Mucosa of stomach (tissue), 1 donor: ENCODE results near the gene GNPTAB.
"Not testable (repeated sequence)": the region's sequence is repeated elsewhere in the genome, so short reads cannot be mapped to it uniquely, and the experiment has no call there.

Experiments
- H3K27me3 ChIP-seq: one replicate; pipeline ENCODE4 v1.7.0; 2013; ENCODE audit warnings: mild to moderate bottlenecking, low read length; ENCODE audit not compliant: control insufficient read depth, insufficient read depth
- H3K36me3 ChIP-seq: one replicate; pipeline ENCODE4 v1.7.0; 2013; ENCODE audit warnings: low read length; ENCODE audit not compliant: control insufficient read depth, insufficient read depth
- H3K4me1 ChIP-seq: one replicate; pipeline ENCODE4 v1.7.0; 2013; ENCODE audit warnings: mild to moderate bottlenecking, low read length; ENCODE audit not compliant: control insufficient read depth, insufficient read depth
- H3K4me3 ChIP-seq: one replicate; pipeline ENCODE4 v1.7.0; 2013; ENCODE audit warnings: low read length
- H3K9ac ChIP-seq: one replicate; pipeline ENCODE4 v1.7.0; 2013; ENCODE audit warnings: mild to moderate bottlenecking, low read length, moderate library complexity
- H3K9me3 ChIP-seq: one replicate; pipeline ENCODE4 v1.7.0; 2013; ENCODE audit warnings: mild to moderate bottlenecking, low read length, moderate library complexity; ENCODE audit not compliant: control insufficient read depth
- donor health status: Pancreatic carcinoma.

The GNPTAB gene

GRCh38 chr12:101738920-101739665 lies 91.7 kb downstream of the GNPTAB start, which contains the start of gene SYCP3:
Gene SYCP3, minus strand, starts transcription at chr12:101739462. Its CDS starts 1,527 bp downstream, at chr12:101737935.
- H3K9ac ChIP-seq: no peak within 1 kb of the TSS
- H3K36me3 ChIP-seq: peaks cover 2% of the 10 kb centered on the region
- no peak within 1 kb of the TSS for H3K4me3 ChIP-seq

GRCh38 chr12:101737476-101737875 lies 93.3 kb downstream of the GNPTAB start:
- Histone ChIP-seq H3K9me3 (no peaks in the 10 kb centered on the region), H3K9ac (no peak overlapping the region), H3K4me3 (no peak overlapping the region), H3K27me3 (no peaks in the 10 kb centered on the region), H3K4me1 (no peaks in the 10 kb centered on the region), H3K36me3 (no peaks in the 10 kb centered on the region)

More at GRCh38 chr12:101738920-101739665, 91.7 kb downstream of the GNPTAB start, which contains the start of gene SYCP3:
- no peaks in the 10 kb centered on the region for H3K9me3 ChIP-seq
- H3K4me1 ChIP-seq: no peaks in the 10 kb centered on the region
- no peaks in the 10 kb centered on the region for H3K27me3 ChIP-seq

- H3K9ac ChIP-seq, H3K36me3 ChIP-seq, H3K9me3 ChIP-seq: not testable (repeated sequence)
Measured at GRCh38 chr12:101734482-101734881, 96.3 kb downstream of the GNPTAB start.

GRCh38 chr12:101733166-101733565 lies 97.6 kb downstream of the GNPTAB start:
- Histone ChIP-seq H3K27me3 (no peaks in the 10 kb centered on the region), H3K36me3 (no peaks in the 10 kb centered on the region), H3K4me3 (no peak overlapping the region), H3K4me1 (no peaks in the 10 kb centered on the region), H3K9me3 (no peaks in the 10 kb centered on the region), H3K9ac (no peak overlapping the region)

More at GRCh38 chr12:101734482-101734881, 96.3 kb downstream of the GNPTAB start:
- not testable (repeated sequence) for H3K4me3 ChIP-seq, H3K4me1 ChIP-seq, H3K27me3 ChIP-seq

- H3K9ac ChIP-seq: no peak overlapping the region
- H3K4me1 ChIP-seq: no peaks in the 10 kb centered on the region
- no peak overlapping the region for H3K4me3 ChIP-seq
- H3K9me3 ChIP-seq: no peaks in the 10 kb centered on the region
- no peaks in the 10 kb centered on the region for H3K36me3 ChIP-seq
- H3K27me3 ChIP-seq: no peaks in the 10 kb centered on the region
Measured at GRCh38 chr12:101732318-101732717, 98.4 kb downstream of the GNPTAB start.

- Histone ChIP-seq H3K4me3 (no peak overlapping the region), H3K9ac (no peak overlapping the region), H3K4me1 (no peaks in the 10 kb centered on the region), H3K27me3 (no peaks in the 10 kb centered on the region), H3K9me3 (no peaks in the 10 kb centered on the region), H3K36me3 (no peaks in the 10 kb centered on the region)
Measured at GRCh38 chr12:101729842-101730241, 100.9 kb downstream of the GNPTAB start.

- Histone ChIP-seq H3K36me3 (no peaks in the 10 kb centered on the region), H3K4me3 (no peak overlapping the region)
Measured at GRCh38 chr12:101727098-101727497, 103.7 kb downstream of the GNPTAB start.

GRCh38 chr12:101722392-101722791 lies 108.4 kb downstream of the GNPTAB start:
- Histone ChIP-seq H3K36me3 (no peaks in the 10 kb centered on the region), H3K27me3 (no peaks in the 10 kb centered on the region), H3K4me3 (no peak overlapping the region), H3K9ac (no peak overlapping the region), H3K4me1 (no peaks in the 10 kb centered on the region), H3K9me3 (no peaks in the 10 kb centered on the region)

More at GRCh38 chr12:101727098-101727497, 103.7 kb downstream of the GNPTAB start:
- H3K4me1 ChIP-seq: no peaks in the 10 kb centered on the region
- H3K9me3 ChIP-seq: no peaks in the 10 kb centered on the region
- H3K9ac ChIP-seq: no peak overlapping the region
- H3K27me3 ChIP-seq: no peaks in the 10 kb centered on the region

GRCh38 chr12:101720118-101720517 lies 110.6 kb downstream of the GNPTAB start:
- Histone ChIP-seq H3K27me3 (no peaks in the 10 kb centered on the region), H3K9me3 (no peaks in the 10 kb centered on the region), H3K36me3 (no peaks in the 10 kb centered on the region), H3K4me3 (no peak overlapping the region), H3K4me1 (no peaks in the 10 kb centered on the region), H3K9ac (no peak overlapping the region)

GRCh38 chr12:101719566-101719965 lies 111.2 kb downstream of the GNPTAB start:
- Histone ChIP-seq H3K4me1 (no peaks in the 10 kb centered on the region), H3K9me3 (no peaks in the 10 kb centered on the region), H3K36me3 (no peaks in the 10 kb centered on the region), H3K4me3 (no peak overlapping the region), H3K27me3 (no peaks in the 10 kb centered on the region), H3K9ac (no peak overlapping the region)

GRCh38 chr12:101714877-101715444 lies 115.8 kb downstream of the GNPTAB start:
- no peak overlapping the region for H3K9ac ChIP-seq

GRCh38 chr12:101713930-101714329 lies 116.8 kb downstream of the GNPTAB start:
- Histone ChIP-seq H3K4me3 (no peak overlapping the region), H3K36me3 (no peaks in the 10 kb centered on the region), H3K4me1 (peaks cover 18% of the 10 kb centered on the region), H3K9ac (no peak overlapping the region), H3K27me3 (no peaks in the 10 kb centered on the region), H3K9me3 (no peaks in the 10 kb centered on the region)

More at GRCh38 chr12:101714877-101715444, 115.8 kb downstream of the GNPTAB start:
- H3K27me3 ChIP-seq: no peaks in the 10 kb centered on the region
- H3K9me3 ChIP-seq: no peaks in the 10 kb centered on the region
- peaks cover 18% of the 10 kb centered on the region for H3K4me1 ChIP-seq
- no peak overlapping the region for H3K4me3 ChIP-seq
- no peaks in the 10 kb centered on the region for H3K36me3 ChIP-seq
